HCT116 (cell line): ENCODE data around the gene VASH1. TPM values are rescaled to one million over a fixed set of nuclear protein-coding genes. Genes with fewer than 3 reads are reported as not detected.

Experiments
- ATAC-seq: fragments of 200-7000 bp; cut with Tn5 transposase; 2 replicates; pipeline ENCODE4 v1.9.1; 2020; ENCODE audit warnings: mild to moderate bottlenecking, moderate library complexity
- BruUV-seq: library from RNA; stranded (reverse); fragments of 400-500 nt; replicated peaks from 2 replicates; lab custom pipeline; 2021; lab: Mats Ljungman, UMichigan
- CTCF ChIA-PET: fragments of 300-600 bp; sonication (Branson Sonifier 250); formaldehyde crosslinking; loops from one replicate; lab custom pipeline; 2021; ENCODE audit warnings: antibody characterized with exemption; lab: Charles Lee
- POLR2A ChIA-PET: fragments of 300-600, 350-600 bp; sonication (Branson Sonifier 250); formaldehyde crosslinking; loops from one replicate; lab custom pipeline; 2021; ENCODE audit warnings: antibody characterized with exemption; lab: Charles Lee
- RAD21 ChIA-PET, 2 experiments: fragments of 300-600 bp; sonication (Branson Sonifier 250); formaldehyde crosslinking; loops; one replicate each; lab custom pipeline; 2023; ENCODE audit warnings: low total read pairs in 2 of 2; ENCODE audit not compliant: uncharacterized antibody in 2 of 2, unreplicated experiment in 2 of 2, low non-redundant PET in 1 of 2; lab: Charles Lee
- DNase-seq: peaks from one replicate; pipeline ENCODE4 v3.0.0-alpha.2; 2010; ENCODE audit warnings: low read depth, low spot score
- H2AFZ ChIP-seq: fragments of 200-600 bp; shearing (Covaris generic), sonication (generic); 2 replicates; pipeline ENCODE4 v1.6.1; 2017; ENCODE audit warnings: low read depth, mixed run types, mixed read lengths, antibody characterized with exemption, low read length; ENCODE audit not compliant: poor library complexity, severe bottlenecking
- H3K27ac ChIP-seq: 2 replicates; pipeline ENCODE4 v1.5.1; 2012; ENCODE audit warnings: low read depth, low read length
- H3K27me3 ChIP-seq: fragments of 200-600 bp; sonication (generic); 2 replicates; pipeline ENCODE4 v1.6.1; 2016; ENCODE audit warnings: mixed run types, low read length, mixed read lengths; ENCODE audit not compliant: insufficient read depth
- H3K36me3 ChIP-seq, 2 experiments: fragments of 200-500 bp in 1 of 2; fragments of 200-600 bp in 1 of 2; sonication (Bioruptor generic) in 1 of 2; sonication (generic) in 1 of 2; 2 replicates each; pipeline versions ENCODE4 v1.5.1 to v1.6.1; 2014 to 2016; ENCODE audit warnings: low read length in 2 of 2, inconsistent platforms in 1 of 2, mixed read lengths in 1 of 2, mixed run types in 1 of 2; ENCODE audit not compliant: insufficient read depth in 2 of 2, control insufficient read depth in 1 of 2
- H3K4me1 ChIP-seq, 2 experiments: fragments of 200-600 bp in 1 of 2; sonication (generic) in 1 of 2; 2 replicates each; pipeline versions ENCODE4 v1.5.1 to v1.6.1; 2012 to 2017; ENCODE audit warnings: low read length in 2 of 2, inconsistent platforms in 1 of 2, mild to moderate bottlenecking in 1 of 2, mixed read lengths in 1 of 2, mixed run types in 1 of 2, moderate library complexity in 1 of 2; ENCODE audit not compliant: insufficient read depth in 2 of 2, control insufficient read depth in 1 of 2
- H3K4me2 ChIP-seq: fragments of 200-600 bp; sonication (generic); 2 replicates; pipeline ENCODE4 v1.6.1; 2017; ENCODE audit warnings: mixed run types, low read length, mixed read lengths
- H3K4me3 ChIP-seq, 2 experiments: fragments of 200-600 bp in 1 of 2; sonication (generic) in 1 of 2; replicated peaks in 1 of 2; 2 replicates each; pipeline ENCODE4 v1.5.1; 2011 to 2016; ENCODE audit warnings: low read length in 2 of 2, control low read depth in 1 of 2, low read depth in 1 of 2, mild to moderate bottlenecking in 1 of 2, mixed read lengths in 1 of 2, mixed run types in 1 of 2
- H3K79me2 ChIP-seq: fragments of 200-600 bp; sonication (generic); 2 replicates; pipeline ENCODE4 v1.6.1; 2017; ENCODE audit warnings: mild to moderate bottlenecking, mixed run types, low read length, moderate library complexity, mixed read lengths; ENCODE audit not compliant: insufficient read depth
- H3K9ac ChIP-seq: fragments of 200-600 bp; sonication (generic); 2 replicates; pipeline ENCODE4 v1.6.1; 2016; ENCODE audit warnings: low read length, mixed read lengths
- H3K9me2 ChIP-seq: fragments of 200-600 bp; sonication (generic), shearing (Covaris generic); 2 replicates; pipeline ENCODE4 v1.6.1; 2017; ENCODE audit warnings: mixed run types, mild to moderate bottlenecking, moderate library complexity; ENCODE audit not compliant: insufficient read depth
- H3K9me3 ChIP-seq, 2 experiments: fragments of 200-500 bp in 1 of 2; fragments of 200-600 bp in 1 of 2; sonication (Bioruptor generic) in 1 of 2; sonication (generic) in 1 of 2; 2 replicates each; pipeline ENCODE4 v1.6.1; 2014 to 2017; ENCODE audit warnings: low read length in 2 of 2, mixed read lengths in 2 of 2, inconsistent platforms in 1 of 2, low read depth in 1 of 2, mild to moderate bottlenecking in 1 of 2, mixed run types in 1 of 2, moderate library complexity in 1 of 2; ENCODE audit not compliant: control insufficient read depth in 1 of 2, insufficient read depth in 1 of 2
- H4K20me1 ChIP-seq: fragments of 200-600 bp; sonication (generic), shearing (Covaris generic); 2 replicates; pipeline ENCODE4 v1.6.1; 2017; ENCODE audit warnings: mixed run types, mild to moderate bottlenecking, moderate library complexity; ENCODE audit not compliant: insufficient read depth
- CBX3 ChIP-seq: IDR thresholded peaks from 2 replicates; pipeline ENCODE4 v1.6.1; 2012; ENCODE audit warnings: low read depth
- CEBPB ChIP-seq: IDR thresholded peaks from 2 replicates; pipeline ENCODE4 v1.6.1; 2012; ENCODE audit warnings: low read depth
- FOSL1 ChIP-seq: IDR thresholded peaks from 2 replicates; pipeline ENCODE4 v1.6.1; 2012; ENCODE audit warnings: low read depth
- POLR2A ChIP-seq: IDR thresholded peaks from 2 replicates; pipeline ENCODE4 v1.7.0; 2011; ENCODE audit warnings: borderline replicate concordance; ENCODE audit not compliant: insufficient read depth, insufficient read length; ENCODE audit errors: extremely low read depth
- YY1 ChIP-seq: IDR thresholded peaks from 2 replicates; pipeline ENCODE4 v1.6.1; 2011; ENCODE audit warnings: low read length, low read depth, moderate library complexity, mild to moderate bottlenecking; ENCODE audit not compliant: insufficient replicate concordance; ENCODE audit errors: extremely low read depth
- ZFX ChIP-seq: fragments of 450-650 bp; IDR thresholded peaks from 2 replicates; pipeline ENCODE4 v1.6.1; 2017
- ZNF274 ChIP-seq: fragments of 200-500 bp; sonication (Bioruptor generic); IDR thresholded peaks from 2 replicates; pipeline ENCODE4 v1.6.1; 2014; ENCODE audit warnings: mild to moderate bottlenecking, low read depth, low read length, inconsistent platforms
- intact Hi-C: fragments of 100-400 bp; cut with micrococcal nuclease; formaldehyde crosslinking; loops from 2 replicates; pipeline ENCODE4 v1.10.0; 2022
- total RNA-seq: library from RNA; stranded (reverse); gene quantifications from one replicate; pipeline ENCODE4 v1.2.1, GENCODE V29; 2021; ENCODE audit not compliant: unreplicated experiment
- TF ChIP-seq, protein P1 (sequence below): IDR thresholded peaks from 2 replicates; pipeline ENCODE4 v1.6.1; 2012; ENCODE audit warnings: low read depth

The VASH1 gene
- total RNA-seq, 1 experiment from 2014 or later = 13.3 TPM

DNA sequence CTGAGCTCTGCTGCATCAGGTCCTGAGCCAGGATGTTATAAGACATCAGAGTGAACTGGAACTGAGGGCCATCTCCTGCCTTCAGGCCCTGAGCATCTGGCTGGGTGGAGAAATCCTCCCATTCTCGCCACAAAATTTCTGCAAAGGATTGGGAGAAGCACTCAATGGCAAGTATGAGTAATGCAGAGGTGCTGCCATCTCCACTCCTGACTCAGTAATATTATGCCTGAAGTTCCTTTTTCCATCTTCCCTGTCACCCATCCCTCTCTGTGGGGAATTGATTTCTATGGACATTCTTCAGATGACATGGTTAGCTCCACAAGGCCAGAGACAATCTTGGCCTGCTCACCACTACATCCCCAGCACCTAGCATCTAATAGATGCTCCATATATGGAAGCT lies 46.7 kb downstream of the VASH1 start:
- Histone ChIP-seq H3K9me2 (no peaks in the 10 kb centered on the region), H3K27ac (no peak overlapping the region), H3K4me1 (peaks cover 5 to 16% of the 10 kb centered on the region in 2 experiments), H3K9me3 (no peaks in the 10 kb centered on the region), H3K27me3 (no peaks in the 10 kb centered on the region), H2AFZ (no peak overlapping the region), H4K20me1 (no peaks in the 10 kb centered on the region), H3K79me2 (peaks cover 21% of the 10 kb centered on the region), H3K4me2 (no peak overlapping the region), H3K9ac (no peak overlapping the region), H3K36me3 (peaks cover 18 to 27% of the 10 kb centered on the region in 2 experiments; a peak in 2 of 4 replicates), H3K4me3 (no peak overlapping the region)
- ChIA-PET RAD21 (no interaction called here), CTCF (interaction anchor here (1.5 kb wide), 1 partner anchor 25 kb away, joined by 3 read pairs; no protein-coding TSS in a partner anchor), POLR2A (no interaction called here)
- TF ChIP-seq YY1 (no peak), CBX3 (no peak), CEBPB (no peak), POLR2A (no peak), ZFX (no peak), ZNF274 (no peak), FOSL1 (no peak)
- TF ChIP-seq, protein P1, sequence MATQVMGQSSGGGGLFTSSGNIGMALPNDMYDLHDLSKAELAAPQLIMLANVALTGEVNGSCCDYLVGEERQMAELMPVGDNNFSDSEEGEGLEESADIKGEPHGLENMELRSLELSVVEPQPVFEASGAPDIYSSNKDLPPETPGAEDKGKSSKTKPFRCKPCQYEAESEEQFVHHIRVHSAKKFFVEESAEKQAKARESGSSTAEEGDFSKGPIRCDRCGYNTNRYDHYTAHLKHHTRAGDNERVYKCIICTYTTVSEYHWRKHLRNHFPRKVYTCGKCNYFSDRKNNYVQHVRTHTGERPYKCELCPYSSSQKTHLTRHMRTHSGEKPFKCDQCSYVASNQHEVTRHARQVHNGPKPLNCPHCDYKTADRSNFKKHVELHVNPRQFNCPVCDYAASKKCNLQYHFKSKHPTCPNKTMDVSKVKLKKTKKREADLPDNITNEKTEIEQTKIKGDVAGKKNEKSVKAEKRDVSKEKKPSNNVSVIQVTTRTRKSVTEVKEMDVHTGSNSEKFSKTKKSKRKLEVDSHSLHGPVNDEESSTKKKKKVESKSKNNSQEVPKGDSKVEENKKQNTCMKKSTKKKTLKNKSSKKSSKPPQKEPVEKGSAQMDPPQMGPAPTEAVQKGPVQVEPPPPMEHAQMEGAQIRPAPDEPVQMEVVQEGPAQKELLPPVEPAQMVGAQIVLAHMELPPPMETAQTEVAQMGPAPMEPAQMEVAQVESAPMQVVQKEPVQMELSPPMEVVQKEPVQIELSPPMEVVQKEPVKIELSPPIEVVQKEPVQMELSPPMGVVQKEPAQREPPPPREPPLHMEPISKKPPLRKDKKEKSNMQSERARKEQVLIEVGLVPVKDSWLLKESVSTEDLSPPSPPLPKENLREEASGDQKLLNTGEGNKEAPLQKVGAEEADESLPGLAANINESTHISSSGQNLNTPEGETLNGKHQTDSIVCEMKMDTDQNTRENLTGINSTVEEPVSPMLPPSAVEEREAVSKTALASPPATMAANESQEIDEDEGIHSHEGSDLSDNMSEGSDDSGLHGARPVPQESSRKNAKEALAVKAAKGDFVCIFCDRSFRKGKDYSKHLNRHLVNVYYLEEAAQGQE = no peak
- BruUV-seq = no TSS peak
- no peak for ATAC-seq
- DNase-seq = no peak
- intact Hi-C loops = no loop called here
